Heart left ventricle (tissue), 16 donors: Measurements from ENCODE around the gene ADGRG6. TPM values are rescaled to one million over a fixed set of nuclear protein-coding genes. Genes with fewer than 3 reads are reported as not detected.
A peak's percentile ranks its signal among the peaks of the same experiment; 100 is the strongest.

ENCODE experiments used
- ATAC-seq, 4 donors: fragments of 200-7000 bp; cut with Tn5 transposase; one replicate each; pipeline ENCODE4 v1.9.1; 2020 to 2022; ENCODE audit warnings: moderate library complexity in 4 of 4, mild to moderate bottlenecking in 3 of 4, moderate number of reproducible peaks in 1 of 4
- DNase-seq, 5 donors: peaks; one replicate each; pipeline ENCODE4 v3.0.0-alpha.2; 2020
- H3K27ac ChIP-seq, 12 donors: fragments of 200-600 bp; sonication (generic) in 4 of 12; one replicate each; pipeline versions ENCODE4 v1.5.0 to v1.8.0; 2016 to 2022; ENCODE audit warnings: mild to moderate bottlenecking in 2 of 12
- H3K27me3 ChIP-seq, 9 donors: fragments of 200-600 bp; sonication (generic) in 2 of 9; one replicate each; pipeline versions ENCODE4 v1.5.1 to v1.8.0; 2016 to 2022; ENCODE audit warnings: mild to moderate bottlenecking in 3 of 9
- H3K36me3 ChIP-seq, 9 donors: fragments of 200-600 bp; sonication (generic) in 2 of 9; one replicate each; pipeline versions ENCODE4 v1.5.0 to v1.8.0; 2018 to 2022; ENCODE audit warnings: mild to moderate bottlenecking in 2 of 9
- H3K4me1 ChIP-seq, 12 donors: fragments of 200-600 bp; sonication (generic) in 4 of 12; one replicate each; pipeline versions ENCODE4 v1.5.0 to v1.8.0; 2016 to 2022; ENCODE audit warnings: mild to moderate bottlenecking in 3 of 12
- H3K4me3 ChIP-seq, 12 donors: fragments of 200-600 bp; sonication (generic) in 4 of 12; one replicate each; pipeline versions ENCODE4 v1.5.0 to v1.8.0; 2017 to 2022; ENCODE audit warnings: mild to moderate bottlenecking in 9 of 12, moderate library complexity in 4 of 12
- H3K9me3 ChIP-seq, 12 donors: fragments of 200-600 bp; sonication (generic) in 4 of 12; one replicate each; pipeline versions ENCODE4 v1.5.0 to v1.8.0; 2016 to 2022; ENCODE audit warnings: mild to moderate bottlenecking in 1 of 12
- POLR2A ChIP-seq, 2 donors: fragments of 450-650 bp; IDR thresholded peaks; one replicate each; pipeline ENCODE4 v1.6.1; 2017; ENCODE audit warnings: antibody characterized with exemption in 2 of 2, mild to moderate bottlenecking in 2 of 2, moderate library complexity in 2 of 2
- WGBS, 4 donors: extraction: QIAGEN DNeasy Blood & Tissue Kit in 2 of 4; methylation state at CpG; one replicate each; pipeline versions ENCODE4 v1.1.5 to v1.1.7; 2013 to 2018; 5-methylcytosine and 5-hydroxymethylcytosine counted together
- intact Hi-C, 10 donors: fragments of 100-400 bp; cut with DNase I; formaldehyde crosslinking; loops; one replicate each; pipeline versions ENCODE4 v1.11.1 to v1.14.2; 2022
- long read RNA-seq, 3 donors: library from polyadenylated mRNA; unstranded; transcript quantifications; one replicate each; pipeline ENCODE4 v2.0.0, GENCODE V29; 2020 to 2021
- polyA plus RNA-seq, 2 donors: library from polyadenylated mRNA; stranded (reverse); fragments of 200-250 nt; gene quantifications; one replicate each; pipeline ENCODE4 v1.2.3, GENCODE V29; 2013
- total RNA-seq, 9 donors: library from RNA; depleted of rRNA in 2 of 9; stranded (reverse); fragments of >200 nt in 2 of 9; fragmentation: NEBNext Ultra II Directional in 3 of 9; extraction: Animal tissue kit (Norgen Biotek cat#: 25700) in 3 of 9; gene quantifications; one replicate each; pipeline versions ENCODE4 v1.1.0 to v1.2.4, GENCODE V29; 2016 to 2023
- TF ChIP-seq, protein P1 (sequence below), 12 donors: fragments of 200-600 bp; sonication (generic) in 4 of 12; IDR thresholded peaks; one replicate each; pipeline versions ENCODE4 v1.5.0 to v1.8.0; 2018 to 2022; ENCODE audit warnings: antibody characterized with exemption in 12 of 12, mild to moderate bottlenecking in 5 of 12
- donor health status: ischemic (EF 13 %, LVEDD 7.1; RV severe dilation, severe dysfunction).
- donor health status: healthy with polysubstance abuse.
- donor health status: DM: no; HTN: yes; CAD: no.
- donor health status: DM: no; HTN: no; CAD: no.
- donor health status: ischemic (EF 25% LVEDD 6.9; RV normal size, moderate dysfunction).
- donor health status: ischemic (EF 25% LVEDD 5.7; RV mildly dilated, moderate dysfunction).
- donor health status: healthy.
- donor health status: DM: yes; HTN: yes; CAD: no.
- donor health status: ischemic (EF 35%, LVEDD 5.7; RV mildly dilated, moderate dysfunction).
- donor health status: nonischemic (EF 11% LVEDD 7.7; RV severe dilation, severe dysfunction).
- donor health status: DM: yes; HTN: yes; CAD: no.
- donor health status: PGD.
- donor health status: ischemic (EF 29% LVEDD 5.4; RV normal size, mild dysfunction).
- donor health status: nonischemic (EF 23%, LVEDD 6.1; RV moderate dilation, normal function).

Gene ADGRG6
- total RNA-seq, result 10 to 100 TPM in 1 of 9 donors, 1 to 10 TPM in 8; 1.5 to 10.5 (median 2.1) TPM
- polyA plus RNA-seq, result 1 to 10 TPM in 1 of 2 donors, under 1 TPM in 1; 0.61 to 1.6 TPM
- long read RNA-seq, donor 1, partial matches to known transcripts, result 0 of 1 reads
- long read RNA-seq, donor 1, other reads (novel, unspliced or antisense), result 1 of 1 reads
- long read RNA-seq, donor 2, partial matches to known transcripts, result 1 of 1 reads
- long read RNA-seq, donor 2, other reads (novel, unspliced or antisense), result 0 of 1 reads
- long read RNA-seq, donor 3, result 0 reads

GRCh38 chr6:142301651-142302391, at the start of gene ADGRG6:
TSS of gene ADGRG6 (plus strand) at chr6:142302007. CDS start at chr6:142302330, 323 bp downstream.
- ATAC-seq, result peak; percentile 47 to 82 (median 73)
- H3K4me3 ChIP-seq, result peak within 1 kb of the TSS; percentile 16 to 61 (median 54)
- intact Hi-C loops, result no loop called here
- H3K27me3 ChIP-seq, result peaks cover 0 to 43% (median 23%) of the 10 kb centered on the region in 9 donors
- no peak for TF ChIP-seq POLR2A (IDR thresholded peaks at IDR 0.05)
- TF ChIP-seq, protein P1, sequence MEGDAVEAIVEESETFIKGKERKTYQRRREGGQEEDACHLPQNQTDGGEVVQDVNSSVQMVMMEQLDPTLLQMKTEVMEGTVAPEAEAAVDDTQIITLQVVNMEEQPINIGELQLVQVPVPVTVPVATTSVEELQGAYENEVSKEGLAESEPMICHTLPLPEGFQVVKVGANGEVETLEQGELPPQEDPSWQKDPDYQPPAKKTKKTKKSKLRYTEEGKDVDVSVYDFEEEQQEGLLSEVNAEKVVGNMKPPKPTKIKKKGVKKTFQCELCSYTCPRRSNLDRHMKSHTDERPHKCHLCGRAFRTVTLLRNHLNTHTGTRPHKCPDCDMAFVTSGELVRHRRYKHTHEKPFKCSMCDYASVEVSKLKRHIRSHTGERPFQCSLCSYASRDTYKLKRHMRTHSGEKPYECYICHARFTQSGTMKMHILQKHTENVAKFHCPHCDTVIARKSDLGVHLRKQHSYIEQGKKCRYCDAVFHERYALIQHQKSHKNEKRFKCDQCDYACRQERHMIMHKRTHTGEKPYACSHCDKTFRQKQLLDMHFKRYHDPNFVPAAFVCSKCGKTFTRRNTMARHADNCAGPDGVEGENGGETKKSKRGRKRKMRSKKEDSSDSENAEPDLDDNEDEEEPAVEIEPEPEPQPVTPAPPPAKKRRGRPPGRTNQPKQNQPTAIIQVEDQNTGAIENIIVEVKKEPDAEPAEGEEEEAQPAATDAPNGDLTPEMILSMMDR (IDR thresholded peaks at IDR 0.05), result no peak
- peak; percentile 19 to 69 (median 34) for DNase-seq
- peak within 1 kb of the TSS in 3 of 12 donors; percentile 20 to 57 (median 38) for H3K27ac ChIP-seq
- H3K9me3 ChIP-seq, result peaks cover 0 to 5% (median 0%) of the 10 kb centered on the region in 12 donors
- WGBS, 4 donors, result 1 to 3% (median 1%) methylated on average over 33 to 69 of the region's 69 CpGs
- no peaks in the 10 kb centered on the region for H3K36me3 ChIP-seq
- H3K4me1 ChIP-seq, result peaks cover 0 to 15% (median 2%) of the 10 kb centered on the region in 12 donors

DNA sequence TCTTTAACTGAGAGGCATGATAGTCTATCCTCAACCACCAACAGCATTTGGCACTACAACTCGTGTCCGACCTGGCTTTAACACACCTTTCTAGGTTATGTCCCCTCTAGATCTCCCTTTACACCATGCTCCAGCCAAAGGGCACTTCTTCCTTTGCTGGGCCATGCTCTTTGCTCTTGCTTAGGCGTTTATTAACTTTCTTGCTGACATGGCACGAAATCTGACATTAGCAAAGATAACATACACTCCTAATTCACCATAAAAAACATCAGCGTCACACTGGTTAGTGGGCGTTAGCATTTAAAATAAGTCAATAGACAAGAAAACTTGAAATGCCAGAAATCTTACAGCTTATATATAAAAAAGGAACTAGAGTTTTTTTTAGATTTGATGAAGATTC, 47.3 kb upstream of the ADGRG6 start:
- Histone ChIP-seq H3K27ac (no peak overlapping the region), H3K36me3 (no peaks in the 10 kb centered on the region), H3K4me1 (no peaks in the 10 kb centered on the region), H3K9me3 (no peaks in the 10 kb centered on the region), H3K4me3 (no peak overlapping the region), H3K27me3 (no peaks in the 10 kb centered on the region)
- no peak for DNase-seq
- 82 to 91% (median 87%) methylated on average over 6 of the region's 6 CpGs for WGBS, 4 donors
- intact Hi-C loops, result no loop called here
- TF ChIP-seq, protein P1 (IDR thresholded peaks at IDR 0.05), result no peak
- TF ChIP-seq POLR2A (IDR thresholded peaks at IDR 0.05), result no peak
- no peak for ATAC-seq

- Histone ChIP-seq H3K27ac (no peak overlapping the region), H3K9me3 (no peaks in the 10 kb centered on the region), H3K27me3 (no peaks in the 10 kb centered on the region), H3K4me3 (no peak overlapping the region), H3K36me3 (no peaks in the 10 kb centered on the region), H3K4me1 (no peaks in the 10 kb centered on the region)
- WGBS, 4 donors, result 56 to 73% (median 66%) methylated on average over 2 of the region's 2 CpGs
- no peak for TF ChIP-seq POLR2A (IDR thresholded peaks at IDR 0.05)
- TF ChIP-seq, protein P1 (IDR thresholded peaks at IDR 0.05), result no peak
- intact Hi-C loops, result no loop called here
- DNase-seq, result no peak
- no peak for ATAC-seq
Observed at GRCh38 chr6:142255785-142256184, 46.0 kb upstream of the ADGRG6 start.

GRCh38 chr6:142258305-142258704, 43.5 kb upstream of the ADGRG6 start:
- ATAC-seq, result no peak
- 92 to 96% (median 94%) methylated on average over 6 of the region's 6 CpGs for WGBS, 4 donors

More at GRCh38 chr6:142258305-142258704, 43.5 kb upstream of the ADGRG6 start:
- Histone ChIP-seq H3K27me3 (no peaks in the 10 kb centered on the region), H3K36me3 (no peaks in the 10 kb centered on the region), H3K27ac (no peak overlapping the region), H3K4me3 (no peak overlapping the region), H3K4me1 (no peaks in the 10 kb centered on the region), H3K9me3 (no peaks in the 10 kb centered on the region)
- no peak for DNase-seq
- intact Hi-C loops, result no loop called here
- TF ChIP-seq POLR2A (IDR thresholded peaks at IDR 0.05), result no peak
- TF ChIP-seq, protein P1 (IDR thresholded peaks at IDR 0.05), result no peak
